ENCODE results near the gene A4GALT.

Gene A4GALT

DNA sequence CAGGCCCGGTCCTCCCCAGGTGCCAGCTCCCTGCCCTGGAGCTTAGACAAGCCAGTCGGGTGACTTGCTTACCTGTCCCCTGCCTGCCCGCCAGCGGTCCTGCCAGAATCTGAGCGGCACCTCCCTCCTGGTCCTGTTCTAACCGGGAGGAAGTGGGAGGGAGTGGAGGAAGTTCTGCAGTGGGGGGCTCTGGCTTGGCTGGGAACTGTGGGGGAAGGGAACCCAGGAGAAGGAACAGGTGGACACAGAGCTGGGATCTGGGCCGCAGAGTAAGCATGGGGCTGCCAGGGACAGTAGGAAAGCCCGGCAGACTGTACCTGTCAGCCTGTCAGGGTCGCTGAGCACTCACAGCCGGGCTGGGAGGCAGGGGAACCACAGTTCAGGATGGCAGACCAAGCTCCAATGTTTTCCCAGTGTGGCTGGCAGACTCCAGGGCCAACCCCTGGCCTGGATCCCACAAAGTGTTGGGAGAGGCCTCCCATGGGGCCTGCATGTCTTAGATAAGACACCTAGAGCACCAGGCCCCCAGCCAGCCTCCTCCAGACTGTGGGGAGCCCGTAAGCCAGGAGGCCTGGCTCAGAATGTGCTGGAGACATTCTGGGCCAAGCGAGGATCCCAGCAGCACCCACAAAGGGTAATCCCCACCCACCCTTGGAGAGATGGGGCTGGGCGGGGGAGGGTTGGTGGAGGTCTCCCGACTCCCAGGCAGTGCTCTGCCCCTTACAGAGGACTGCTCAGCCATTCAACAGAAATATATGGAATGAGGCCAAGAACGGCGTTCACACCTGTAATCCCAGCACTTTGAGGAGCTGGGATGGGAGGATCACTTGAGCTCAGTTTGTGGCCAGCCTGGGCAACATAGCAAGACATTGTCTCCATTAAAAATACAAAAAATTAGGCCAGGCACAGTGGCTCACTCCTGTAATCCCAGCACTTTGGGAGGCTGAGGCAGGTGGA is 73.8 kb downstream of the A4GALT start:
- DNase-seq = no peak

- DNase-seq = no peak
Measured at GRCh38 chr22:42645938-42646568, 74.6 kb downstream of the A4GALT start.

- DNase-seq = no peak
Measured at GRCh38 chr22:42645341-42645937, 75.2 kb downstream of the A4GALT start.

DNA sequence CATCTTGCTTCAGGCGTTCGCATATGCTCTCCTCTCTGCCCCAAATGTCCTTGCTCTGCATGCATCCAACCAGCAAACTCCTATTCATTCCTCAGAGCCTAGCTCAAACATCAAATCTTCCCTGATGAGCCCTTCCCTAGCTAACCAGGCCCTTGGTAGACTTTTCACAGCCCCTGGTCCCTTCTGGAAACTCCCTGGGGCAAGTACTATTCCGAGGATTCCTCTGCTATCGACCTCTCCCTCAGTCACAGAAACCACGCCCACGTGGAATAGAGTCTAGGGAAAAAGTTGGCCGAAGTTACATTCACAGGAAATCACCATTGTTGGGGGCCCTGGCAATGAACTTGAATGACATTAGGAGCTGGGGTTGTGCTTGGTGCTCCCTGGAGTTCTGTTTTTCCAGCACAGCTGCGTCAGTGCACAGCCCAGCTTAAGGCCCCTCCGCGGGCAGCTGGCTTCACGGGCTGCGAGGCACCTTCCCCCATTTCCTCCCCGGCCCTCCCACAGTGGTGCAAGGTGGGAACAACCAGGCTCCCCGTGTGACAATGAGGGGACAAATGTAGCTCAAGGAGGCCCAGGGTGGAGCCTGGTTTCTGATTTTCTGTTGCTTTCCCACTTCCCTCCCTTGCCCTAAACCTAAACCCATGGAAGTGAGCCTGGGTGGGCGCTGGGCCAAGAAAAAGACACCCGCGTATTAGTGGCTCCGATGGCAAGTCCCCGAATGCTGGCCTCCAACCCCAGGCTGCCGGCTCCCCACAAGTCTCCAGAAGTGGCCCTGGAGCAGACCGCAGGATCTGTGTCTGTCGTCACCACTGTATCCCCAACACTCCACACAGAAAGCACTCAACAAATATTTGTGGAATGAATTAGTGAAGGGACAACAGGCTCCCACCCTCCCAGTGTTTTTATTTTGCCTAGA is 76.0 kb downstream of the A4GALT start:
- no peak for DNase-seq

DNA sequence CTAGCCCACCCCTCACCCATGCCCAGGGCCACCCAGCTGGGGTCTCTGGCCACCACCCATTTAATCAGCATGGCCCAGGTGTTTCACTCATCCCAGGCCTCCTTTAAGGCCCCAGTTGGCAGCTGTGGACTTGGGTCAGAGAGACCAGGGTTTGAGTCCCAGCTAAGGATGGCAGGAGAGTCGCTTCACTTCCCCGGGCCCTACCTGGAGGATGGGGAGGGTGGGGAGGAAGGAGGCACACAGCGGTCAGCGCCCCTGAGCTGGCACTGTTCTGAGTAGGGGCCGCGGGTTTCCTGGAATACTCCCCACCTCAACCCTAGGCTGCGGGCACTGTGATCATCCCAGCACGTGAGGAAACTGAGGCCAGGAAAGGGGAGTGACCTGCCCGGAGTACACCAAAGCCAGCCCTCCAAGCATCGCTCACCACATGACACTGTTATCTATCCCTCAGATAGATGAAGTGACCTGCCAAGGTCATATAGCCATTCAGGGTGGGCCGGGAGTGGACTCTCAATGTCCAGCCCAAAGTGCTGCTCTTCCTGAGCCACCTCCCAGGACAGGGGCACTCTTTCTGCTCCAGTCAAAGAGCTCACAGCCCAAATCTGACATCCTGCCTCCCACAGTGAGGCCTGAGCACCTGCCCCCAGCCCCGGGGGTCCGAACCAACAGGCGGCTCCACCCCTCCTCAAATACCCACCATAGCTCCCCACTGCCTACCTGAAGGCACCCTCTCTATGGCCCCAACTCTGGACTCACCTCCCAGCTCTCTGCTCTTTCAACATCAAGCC is 76.8 kb downstream of the A4GALT start:
- DNase-seq = no peak

DNA sequence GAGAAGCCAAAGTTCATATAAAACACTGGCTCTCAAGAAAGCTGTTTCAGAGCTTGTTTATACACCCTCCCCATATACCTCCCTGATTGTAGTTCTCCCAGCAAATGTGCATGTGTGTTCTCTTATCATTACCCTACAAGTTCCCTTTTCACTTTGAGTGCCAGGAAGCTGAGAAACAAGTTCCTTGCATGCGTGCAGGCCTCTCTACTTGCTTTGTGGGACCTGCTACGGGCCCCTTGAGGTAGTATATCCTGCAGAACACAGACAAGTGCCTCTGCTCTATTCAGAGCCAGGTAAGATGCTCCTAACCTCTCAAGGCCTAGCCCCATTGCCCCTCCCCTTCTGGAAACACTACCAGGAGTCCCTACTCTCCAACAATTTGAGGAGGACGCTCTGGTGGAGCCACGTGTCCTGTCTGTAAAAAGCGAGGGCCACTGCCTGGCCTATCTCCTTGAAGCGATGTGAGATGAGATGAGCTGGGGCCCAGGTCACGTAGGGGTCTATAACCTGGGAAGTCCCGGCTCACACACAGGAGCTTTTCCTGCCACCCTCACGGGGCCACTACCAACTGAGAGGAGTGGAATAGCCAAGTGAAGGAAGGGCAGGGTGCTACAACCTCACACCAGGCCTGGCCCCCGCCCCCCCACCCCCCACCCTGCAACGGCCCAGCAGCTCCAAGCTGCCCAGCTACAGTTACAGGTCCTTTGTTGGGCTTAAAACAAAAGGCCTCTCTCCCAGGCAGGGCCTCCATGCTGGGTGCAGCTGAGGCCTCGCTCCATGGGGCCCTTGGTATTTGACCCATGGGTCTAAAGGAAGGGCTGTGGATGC is 77.7 kb downstream of the A4GALT start:
- no peak for DNase-seq

All from NCI-H2081 treated with DMSO at 0.1 percent for 48 hours (cell line).